HG02981 (cell line): Measurements from ENCODE around the gene DCXR.

ENCODE experiments used
- ATAC-seq: cut with Tn5 transposase; IDR thresholded peaks from one replicate; pipeline ENCODE4 v1.9.1; 2021; ENCODE audit warnings: mild to moderate bottlenecking, moderate library complexity; ENCODE audit not compliant: unreplicated experiment

Gene DCXR

DNA sequence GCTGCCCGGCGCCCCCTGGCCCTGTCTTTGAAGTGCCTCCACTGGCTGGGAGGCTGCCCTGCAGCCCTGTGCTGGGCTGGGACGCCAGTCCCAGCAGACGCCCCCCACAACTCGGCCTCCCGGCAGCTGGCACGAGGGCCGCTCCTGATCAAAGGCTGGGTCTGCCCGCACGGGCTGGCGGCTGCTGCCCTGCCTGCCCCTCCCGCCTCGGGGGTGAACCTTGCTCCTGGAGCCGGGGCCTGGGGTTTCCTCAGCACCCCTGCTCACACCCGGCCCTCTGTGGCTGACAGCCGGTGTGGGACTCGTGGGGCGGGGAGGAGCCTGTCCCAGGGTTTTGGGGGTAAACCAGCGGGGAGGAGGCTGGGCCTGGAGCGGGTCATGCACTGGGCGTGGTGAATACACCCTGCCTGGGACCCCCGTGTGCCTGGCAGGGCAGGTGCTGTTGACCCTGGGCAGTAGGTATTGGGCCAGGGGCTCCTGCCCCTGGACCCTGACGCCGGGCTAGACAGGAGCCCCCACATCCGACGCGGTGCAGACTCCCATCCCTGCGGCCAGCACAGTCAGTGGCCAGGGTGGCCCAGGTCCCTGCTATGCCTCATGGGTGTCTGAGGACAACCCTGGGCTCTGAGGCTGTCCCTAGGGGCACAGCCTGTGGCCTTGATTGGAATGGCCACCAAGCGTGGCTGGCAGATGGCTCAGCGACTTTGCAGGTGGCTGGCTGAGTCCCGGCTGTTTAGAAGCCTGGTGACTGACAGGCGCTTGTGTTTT, 36.5 kb downstream of the DCXR start:
- ATAC-seq: no peak

DNA sequence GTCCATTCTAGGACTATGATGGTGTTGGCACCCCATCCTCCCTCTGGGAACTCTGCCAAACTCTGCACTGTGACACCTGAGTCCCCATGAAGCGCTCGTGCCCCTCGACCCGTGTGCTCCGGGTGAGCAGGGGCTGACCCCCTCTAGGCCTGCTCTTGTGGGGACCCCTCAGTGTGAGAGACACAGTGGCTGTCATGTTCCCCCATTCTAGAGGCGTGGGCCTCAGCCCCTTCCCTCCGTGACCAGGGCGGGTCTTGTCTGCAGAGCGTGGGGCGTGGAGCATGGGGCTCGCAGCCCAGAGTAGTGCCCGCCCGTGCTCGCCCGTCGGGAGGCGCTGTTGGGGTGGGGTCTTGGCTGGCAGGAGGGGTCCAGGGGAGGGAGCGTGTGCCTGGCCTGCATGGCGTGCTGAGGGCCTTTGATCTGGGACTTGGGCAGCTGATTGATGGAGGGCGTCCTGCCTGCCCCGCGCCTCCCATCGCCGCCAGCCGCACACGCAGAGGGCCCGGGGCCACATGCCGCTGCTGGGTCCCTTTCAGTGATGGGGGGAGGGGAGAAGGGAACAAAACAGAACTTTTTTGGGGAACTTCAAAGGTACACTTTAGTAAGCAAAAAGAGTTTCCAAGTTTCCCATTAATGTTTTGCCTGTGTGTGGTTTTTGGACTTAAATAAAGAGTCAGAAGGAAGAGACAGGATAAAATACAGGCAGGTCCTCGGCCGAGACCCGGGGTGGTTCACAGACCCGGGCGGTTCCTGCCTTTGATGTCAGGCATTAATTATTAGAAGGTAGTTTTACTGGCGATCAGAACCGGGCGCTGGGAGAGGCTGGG, 37.3 kb downstream of the DCXR start:
- ATAC-seq: no peak

DNA sequence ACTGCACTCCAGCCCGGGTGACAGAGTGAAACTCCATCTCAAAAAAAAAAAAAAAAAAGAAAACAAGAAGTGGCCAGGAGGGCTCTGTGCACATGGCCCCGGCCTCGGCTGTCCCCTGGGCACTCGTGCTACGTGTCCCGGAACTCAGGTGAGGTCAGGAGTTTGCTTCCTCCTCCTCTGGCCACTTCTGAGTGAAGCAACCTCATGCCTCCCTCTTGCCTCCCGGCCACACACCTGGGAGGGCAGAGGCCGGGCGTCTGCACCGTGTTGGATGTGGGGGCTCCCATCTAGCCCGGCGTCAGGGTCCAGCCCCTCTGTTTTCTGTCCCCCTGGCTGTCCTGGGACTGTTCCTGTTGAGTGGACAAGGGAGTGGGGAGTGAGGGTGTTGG, 37.9 kb downstream of the DCXR start:
- ATAC-seq: no peak

DNA sequence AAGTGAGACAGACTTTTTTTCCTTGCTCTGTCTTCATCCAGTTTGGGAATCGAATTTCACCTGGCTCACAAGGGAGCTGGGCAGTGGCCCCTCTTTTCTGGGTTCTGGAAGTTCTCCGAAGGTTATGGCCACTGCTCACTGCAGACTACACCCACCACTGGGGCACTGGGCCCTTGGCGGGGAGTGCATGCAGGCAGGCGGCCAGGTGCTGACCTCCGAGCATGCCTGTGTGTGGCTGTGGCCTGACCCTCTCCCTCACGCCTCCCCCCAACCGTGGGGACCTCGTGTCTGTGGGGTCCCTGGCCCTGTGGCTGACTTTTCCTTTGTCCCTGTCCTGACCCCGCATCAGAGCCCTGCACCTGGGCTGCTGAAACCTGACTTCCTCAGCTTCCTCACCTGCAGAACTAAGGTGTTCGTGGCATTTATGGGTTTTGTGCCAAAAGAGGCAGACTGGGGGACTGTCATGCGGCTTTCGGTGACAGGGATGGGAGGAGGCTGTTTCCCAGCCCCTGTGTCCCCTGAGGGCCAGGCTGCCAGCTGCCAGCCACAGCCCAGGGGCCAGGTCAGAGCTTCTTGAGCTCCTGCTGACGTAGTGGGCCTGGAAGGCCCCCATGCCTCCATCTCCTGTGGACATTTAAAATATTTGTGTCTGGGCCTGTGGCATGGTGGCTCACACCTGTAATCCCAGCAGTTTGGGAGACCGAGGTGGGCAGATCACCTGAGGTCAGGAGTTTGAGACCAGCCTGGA, 38.6 kb downstream of the DCXR start:
- no peak for ATAC-seq

DNA sequence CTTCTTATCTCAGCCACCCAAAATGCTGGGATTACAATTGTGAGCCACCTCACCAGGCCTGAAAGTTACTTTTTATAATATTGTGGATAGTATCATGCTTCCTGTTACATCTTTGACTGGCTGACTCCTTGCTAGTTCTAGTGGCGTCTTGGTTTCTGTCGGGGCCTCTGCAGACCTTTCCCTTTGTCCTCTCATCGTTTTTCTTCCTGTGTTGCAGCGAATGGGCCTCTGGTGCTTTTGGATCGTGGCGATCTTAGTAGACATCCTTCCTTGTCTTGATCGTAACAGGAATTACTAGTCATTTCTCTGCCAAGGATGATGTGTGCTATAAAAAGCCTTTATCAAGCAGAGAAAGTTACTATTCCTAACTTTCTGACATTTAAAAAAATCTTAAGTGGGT, 39.3 kb downstream of the DCXR start:
- no peak for ATAC-seq

DNA sequence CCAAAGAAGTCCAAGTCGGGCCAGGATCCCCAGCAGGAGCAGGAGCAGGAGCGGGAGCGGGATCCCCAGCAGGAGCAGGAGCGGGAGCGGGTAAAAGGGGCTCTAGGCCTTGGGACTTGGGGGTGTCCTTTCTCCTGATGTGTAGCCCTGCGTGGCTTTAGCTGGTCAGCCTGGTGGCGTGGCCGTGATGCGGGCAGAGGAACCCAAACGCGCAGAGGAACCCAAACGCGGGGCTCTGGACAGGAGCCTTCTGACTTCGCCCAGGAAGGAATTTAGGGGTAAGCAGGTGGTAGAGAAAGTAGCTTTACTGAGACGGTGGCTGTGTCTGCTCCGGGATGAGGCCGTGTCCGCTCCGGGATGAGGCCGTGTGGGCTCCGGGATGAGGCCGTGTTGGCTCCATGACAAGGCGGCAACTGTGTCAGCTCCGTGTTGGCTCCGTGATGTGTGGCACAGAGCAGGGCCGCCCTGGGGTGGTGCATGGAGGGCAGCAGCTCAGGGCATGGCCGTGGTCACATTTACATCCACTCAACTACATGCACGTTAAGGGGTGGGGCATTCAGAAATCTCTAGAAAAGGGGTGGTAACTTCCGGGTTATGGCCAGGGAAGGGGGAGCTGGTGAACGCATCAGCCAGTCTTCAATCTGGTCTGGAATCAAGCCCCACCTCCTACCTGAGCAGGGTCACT, 40.6 kb downstream of the DCXR start:
- no peak for ATAC-seq

DNA sequence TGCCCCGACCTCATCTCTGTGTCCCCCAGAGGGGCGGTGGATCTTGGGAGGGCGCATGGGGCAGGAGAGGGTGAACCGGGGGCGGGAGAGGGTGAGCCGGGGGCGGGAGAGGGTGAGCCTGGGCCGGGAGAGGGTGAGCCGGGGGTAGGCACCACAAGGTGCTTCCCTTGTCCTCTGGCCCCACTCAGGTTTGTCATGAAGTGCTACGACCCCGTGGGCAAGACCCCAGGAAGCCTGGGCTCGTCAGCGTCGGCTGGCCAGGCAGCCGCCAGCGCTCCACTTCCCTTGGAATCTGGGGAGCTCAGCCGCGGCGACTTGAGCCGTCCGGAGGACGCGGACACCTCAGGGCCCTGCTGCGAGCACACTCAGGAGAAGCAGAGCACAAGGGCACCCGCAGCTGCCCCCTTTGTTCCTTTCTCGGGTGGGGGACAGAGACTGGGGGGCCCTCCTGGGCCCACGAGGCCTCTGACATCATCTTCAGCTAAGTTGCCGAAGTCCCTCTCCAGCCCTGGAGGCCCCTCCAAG, 41.2 kb downstream of the DCXR start:
- ATAC-seq: no peak

DNA sequence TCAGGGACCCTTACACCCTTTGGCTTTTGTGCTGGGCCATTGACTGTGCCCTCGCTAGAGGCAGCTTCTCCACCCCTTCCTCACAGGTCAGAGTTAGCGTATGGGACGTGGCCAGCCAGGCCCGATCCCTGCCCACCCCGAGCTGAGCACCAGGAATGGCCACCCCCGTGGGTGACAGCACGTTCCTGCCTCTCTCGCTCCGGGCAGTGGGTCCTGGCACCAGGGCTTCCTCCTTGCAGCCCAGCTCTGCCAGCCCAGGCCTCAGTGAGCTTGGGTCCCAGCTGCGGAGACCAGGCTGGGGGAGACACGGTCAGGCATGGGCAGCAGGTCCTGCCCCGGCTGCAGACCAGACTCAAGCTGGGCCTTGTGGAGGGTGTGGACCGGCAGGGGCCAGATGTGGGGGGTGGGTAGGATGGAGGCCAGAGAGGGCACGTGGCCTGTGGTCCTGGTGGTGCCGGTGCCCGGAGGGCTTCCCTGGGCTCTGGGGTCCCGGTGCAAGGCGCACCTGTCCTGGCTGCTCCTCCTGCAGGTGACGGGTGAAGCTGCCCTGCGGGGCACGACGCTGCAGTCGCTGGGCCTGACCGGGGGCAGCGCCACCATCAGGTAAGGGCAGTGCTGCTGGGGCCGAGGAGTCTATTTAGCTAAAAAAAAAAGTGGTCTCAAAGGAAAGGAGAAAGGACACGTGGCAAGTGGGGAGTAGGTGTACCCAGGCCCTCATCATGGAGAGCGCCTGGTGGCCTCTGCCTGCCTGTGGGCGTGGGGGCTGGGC, 41.9 kb downstream of the DCXR start:
- no peak for ATAC-seq

DNA sequence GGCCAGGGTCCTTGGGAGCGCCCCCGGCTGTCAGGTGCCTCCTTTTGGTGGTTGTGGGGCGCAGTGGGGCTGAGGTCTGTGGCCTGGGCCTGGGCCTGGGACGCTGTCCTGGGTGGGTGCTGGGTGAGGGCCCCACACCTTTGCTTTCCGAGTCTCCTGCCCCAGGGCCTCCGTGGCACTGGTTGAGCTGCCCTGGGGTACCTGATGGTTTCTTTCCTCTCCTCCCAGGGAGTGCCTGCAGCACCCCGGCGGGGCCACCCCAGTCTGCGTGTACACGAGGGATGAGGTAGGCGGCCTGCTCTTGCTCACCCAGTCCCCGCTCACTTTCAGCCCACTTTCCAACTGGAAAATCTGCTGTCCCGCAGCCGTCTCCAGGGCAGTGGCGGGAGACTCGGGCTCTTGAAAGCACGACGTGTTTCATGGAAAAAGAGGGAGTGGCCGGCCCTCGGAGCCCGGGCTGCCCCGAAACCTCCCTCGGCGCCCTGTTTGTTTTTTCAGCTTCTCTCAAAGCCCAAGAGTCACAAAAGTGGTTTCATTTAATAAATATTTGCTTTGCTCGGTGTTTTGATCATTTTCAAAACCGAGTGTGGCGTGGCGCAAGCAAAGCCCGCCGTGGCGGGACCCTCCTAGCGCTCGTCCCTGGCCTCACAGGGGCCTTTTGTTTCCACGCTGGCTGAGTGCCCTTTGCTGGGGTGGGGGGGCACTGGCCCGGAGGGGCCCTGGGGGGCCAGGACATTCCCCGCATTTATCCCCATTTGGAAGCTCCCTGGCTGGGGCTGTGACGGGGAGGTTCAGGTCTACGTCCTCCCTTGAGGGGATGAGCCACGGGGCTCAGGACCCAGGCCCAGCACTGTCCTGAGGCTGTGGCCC, 42.7 kb downstream of the DCXR start:
- no peak for ATAC-seq

DNA sequence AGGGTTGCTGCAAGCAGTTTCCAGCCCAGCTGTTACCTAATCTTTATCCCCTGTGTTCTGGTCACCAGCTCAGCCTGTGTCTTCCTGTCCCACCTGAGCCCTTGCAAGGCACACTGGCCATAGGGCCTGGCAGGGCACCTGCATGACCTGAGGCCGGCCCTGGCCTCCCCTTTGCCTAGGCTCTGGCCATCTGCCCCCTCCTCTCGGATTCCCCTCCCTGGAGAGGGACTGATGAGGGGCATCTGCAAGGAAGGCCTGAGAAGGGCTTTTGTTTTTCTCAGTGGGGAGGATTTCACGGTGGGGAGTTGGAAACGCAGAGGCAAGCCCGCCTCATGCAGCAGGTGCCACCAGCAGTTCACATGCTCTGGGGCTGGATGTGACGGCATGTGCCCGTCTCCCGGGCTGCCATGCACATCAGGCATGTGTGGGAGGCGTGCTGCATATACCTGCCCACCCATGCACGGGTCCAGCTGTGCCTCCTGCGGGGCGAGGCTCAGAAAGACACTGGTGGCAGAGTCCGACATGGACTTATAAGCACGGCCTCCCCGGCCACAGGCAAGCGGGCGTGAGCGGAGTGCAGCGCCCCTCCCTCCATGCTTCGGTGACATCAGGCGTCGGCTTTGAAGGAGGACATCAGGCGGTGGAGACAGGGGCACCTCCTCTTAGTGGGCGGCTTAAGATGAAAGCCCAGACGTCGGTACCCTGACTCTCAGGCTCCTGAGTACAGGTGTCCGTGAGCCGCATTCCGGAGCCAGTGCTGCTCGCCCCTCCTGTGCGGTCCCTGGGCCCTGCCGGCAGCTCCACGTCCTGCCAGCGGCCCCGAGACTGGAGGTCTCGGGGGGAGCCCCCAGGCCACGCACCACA, 43.5 kb downstream of the DCXR start:
- ATAC-seq: no peak

DNA sequence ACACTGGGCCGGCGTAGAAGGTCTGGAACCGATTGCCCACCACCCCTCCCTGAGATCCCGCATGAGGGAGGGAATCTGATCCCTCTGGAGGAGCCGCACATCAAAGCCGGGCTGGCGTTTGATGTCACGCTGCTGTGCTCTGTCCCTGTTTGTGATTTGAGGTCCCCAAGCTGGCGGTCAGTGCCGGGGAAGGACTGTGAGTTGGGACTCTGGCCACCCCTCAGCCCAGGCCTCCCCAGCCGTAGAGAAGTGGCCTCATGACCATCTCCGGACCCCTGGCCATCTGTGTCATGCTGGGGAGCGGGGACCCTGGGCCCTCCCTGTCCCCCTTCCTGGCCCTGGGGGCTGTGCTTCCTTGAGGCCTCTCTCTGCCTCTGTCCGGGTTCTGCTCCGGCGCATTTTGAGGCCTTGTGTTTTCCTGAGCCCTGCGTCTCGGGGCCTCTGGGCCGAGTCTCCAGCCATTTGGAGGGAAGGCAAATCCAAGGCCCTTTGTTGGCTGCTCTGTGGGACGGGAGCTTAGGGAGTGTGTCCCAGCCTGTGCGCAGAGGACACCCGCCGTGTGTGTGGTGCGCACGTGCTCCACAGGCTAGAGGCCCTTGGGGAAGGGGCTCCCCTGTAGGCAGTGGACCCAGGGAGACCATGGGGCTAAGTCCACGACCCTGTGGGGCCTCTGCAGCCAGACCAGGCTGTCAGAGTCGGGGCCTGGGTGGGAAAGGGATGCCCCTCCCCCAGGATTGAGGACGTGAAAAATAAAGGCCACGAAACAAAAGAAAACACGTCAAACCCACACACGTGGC, 45.0 kb downstream of the DCXR start:
- ATAC-seq: no peak

DNA sequence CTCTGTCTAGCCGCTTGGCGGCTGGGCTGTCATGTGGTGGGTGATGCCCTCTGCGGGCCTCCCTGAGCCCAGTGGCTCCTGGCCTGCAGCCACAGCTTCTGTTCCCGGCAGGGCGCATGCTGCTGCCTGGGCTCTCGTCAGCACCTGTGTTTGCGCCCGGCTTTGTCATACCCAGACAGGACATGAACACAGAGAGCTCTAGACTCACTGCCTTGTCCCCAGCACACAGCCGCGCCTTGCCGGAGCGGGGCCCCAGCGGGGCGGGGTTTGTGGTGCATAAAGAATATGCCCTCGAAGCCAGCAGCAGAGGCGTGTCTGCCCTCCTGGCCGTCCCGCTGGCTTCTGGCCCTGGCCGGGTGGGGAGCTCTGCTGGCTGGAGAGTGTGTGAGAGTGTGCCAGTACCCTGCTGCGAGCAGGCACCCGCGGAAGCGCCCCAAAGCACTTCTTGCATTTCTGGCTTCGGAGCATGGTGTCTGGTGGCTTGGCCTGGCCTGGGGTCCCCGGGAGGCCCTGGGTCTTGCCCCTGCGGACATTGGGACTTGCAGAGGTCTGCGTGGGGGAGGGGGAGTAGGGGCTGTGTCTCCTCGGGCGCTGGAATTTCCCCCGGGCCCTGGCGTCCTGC, 45.7 kb downstream of the DCXR start:
- ATAC-seq: no peak

DNA sequence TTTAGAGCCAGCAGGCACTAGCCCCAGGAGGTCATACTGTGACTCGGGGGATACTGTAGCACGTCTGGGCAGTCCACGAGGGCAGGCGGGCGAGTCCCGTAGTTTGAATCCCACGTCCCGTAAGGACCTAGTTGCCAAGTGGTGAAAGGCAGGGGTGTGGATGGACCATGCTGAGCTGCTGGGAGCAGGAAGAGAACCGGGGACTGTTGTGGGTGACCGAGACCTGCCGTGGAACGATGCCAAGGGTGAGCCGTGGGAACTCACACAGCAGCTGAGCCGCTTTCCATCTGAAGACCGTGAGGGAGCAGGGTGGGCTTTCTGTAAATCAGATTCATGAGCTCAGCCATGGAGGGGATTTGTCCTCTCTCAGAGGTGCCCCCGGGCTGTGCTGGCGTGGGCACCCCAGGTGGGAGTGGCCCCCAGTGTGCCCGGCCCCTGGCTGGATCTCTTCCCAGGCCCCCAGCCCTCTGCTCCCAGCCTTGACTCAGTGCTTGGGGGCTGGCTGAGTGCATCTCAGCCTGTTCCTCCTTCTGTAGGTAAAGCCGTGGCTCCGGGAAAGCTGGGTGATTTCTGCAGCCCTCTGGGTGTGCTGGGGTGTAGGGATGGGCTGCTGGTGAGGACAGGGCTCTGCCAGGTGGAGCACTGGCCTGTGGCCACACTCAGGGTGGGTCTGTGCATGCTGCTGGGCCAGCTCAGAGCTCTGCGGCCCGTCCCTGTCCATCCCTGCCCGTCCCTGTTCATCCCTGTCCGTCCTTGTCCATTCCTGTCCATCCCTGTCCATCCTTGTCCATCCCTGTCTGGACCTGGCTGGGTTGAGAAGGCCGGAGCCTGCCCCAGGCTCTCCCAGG, 46.4 kb downstream of the DCXR start:
- no peak for ATAC-seq

DNA sequence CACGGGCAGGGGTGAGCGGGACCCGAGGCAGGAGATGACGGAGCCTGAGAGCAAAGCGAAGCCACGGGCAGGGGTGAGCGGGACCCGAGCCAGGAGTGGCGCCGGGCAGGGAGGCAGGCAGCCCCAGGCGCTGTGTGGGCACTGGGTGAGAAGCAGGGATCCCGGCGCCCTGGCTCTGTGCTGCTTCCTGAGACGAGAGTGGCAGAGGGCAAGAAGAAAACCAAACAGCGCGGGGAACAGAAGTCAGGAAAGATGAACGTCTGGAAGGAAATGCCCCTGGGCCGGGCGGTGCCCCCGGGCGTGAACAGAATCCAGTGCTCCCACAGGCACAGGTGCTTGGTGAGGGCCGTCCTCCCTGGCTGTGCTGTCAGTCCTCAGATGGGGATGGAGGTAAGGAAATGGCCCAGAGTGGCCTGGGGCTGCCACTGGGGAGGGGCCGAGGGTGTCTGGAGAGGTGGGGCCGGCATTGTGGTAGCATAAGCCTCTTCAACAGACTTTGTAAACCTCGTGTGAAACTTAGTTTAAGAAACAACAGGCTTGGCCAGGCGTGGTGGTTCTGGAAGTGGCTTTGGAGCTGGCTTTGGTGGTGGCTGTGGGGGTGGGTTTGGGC, 50.2 kb downstream of the DCXR start:
- ATAC-seq: no peak

DNA sequence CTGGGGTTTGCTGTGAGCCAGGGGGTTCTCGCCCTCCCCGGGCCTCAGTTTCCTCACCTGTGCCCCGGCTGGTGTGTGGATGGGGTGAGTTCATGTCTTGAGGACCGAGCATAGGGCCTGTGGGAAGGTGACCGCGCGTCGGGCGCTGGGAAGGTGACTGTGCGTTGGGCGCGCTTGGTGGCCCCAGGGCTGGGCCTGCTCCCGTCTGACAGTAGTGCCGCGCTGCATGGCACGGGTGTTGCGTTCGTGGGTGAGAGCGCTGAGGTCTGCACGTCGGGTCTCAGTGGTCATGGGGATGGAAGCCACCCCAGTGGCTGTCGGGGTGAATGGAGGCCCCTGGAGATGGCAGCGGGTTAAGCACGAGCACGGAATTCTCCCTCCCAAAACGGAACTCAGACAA, 50.9 kb downstream of the DCXR start:
- no peak for ATAC-seq
